Panc1 (cell line): ENCODE data around the gene ZNF584. TPM values are rescaled to one million over a fixed set of nuclear protein-coding genes. Genes with fewer than 3 reads are reported as not detected.

Experiments used
- ATAC-seq: fragments of 200-7000 bp; cut with Tn5 transposase; 2 replicates; pipeline ENCODE4 v1.9.1; 2020; ENCODE audit warnings: mild to moderate bottlenecking, moderate library complexity
- BruUV-seq: library from RNA; stranded (reverse); fragments of 400-500 nt; replicated peaks from 2 replicates; lab custom pipeline; 2021; lab: Mats Ljungman, UMichigan
- CTCF ChIA-PET: fragments of 300-600 bp; sonication (Branson Sonifier 250); formaldehyde crosslinking; loops from one replicate; lab custom pipeline; 2022; ENCODE audit warnings: antibody characterized with exemption; lab: Charles Lee
- POLR2A ChIA-PET: fragments of 300-600 bp; sonication (Branson Sonifier 250); formaldehyde crosslinking; loops from one replicate; lab custom pipeline; 2022; ENCODE audit warnings: antibody characterized with exemption; lab: Charles Lee
- DNase-seq: peaks from one replicate; pipeline ENCODE4 v3.0.0-alpha.2; 2010; ENCODE audit warnings: low read depth, low spot score
- H3K27ac ChIP-seq: 2 replicates; pipeline ENCODE4 v1.5.1; 2011; ENCODE audit warnings: mild to moderate bottlenecking, low read length, inconsistent platforms
- H3K27me3 ChIP-seq: fragments of 200-500 bp; sonication (Bioruptor generic); 2 replicates; pipeline ENCODE4 v1.6.0; 2014; ENCODE audit warnings: low read length, inconsistent platforms; ENCODE audit not compliant: control insufficient read depth, insufficient read depth
- H3K36me3 ChIP-seq: fragments of 200-500 bp; sonication (Bioruptor generic); 2 replicates; pipeline ENCODE4 v1.5.1; 2014; ENCODE audit warnings: inconsistent platforms, mild to moderate bottlenecking, low read length, moderate library complexity; ENCODE audit not compliant: control insufficient read depth, insufficient read depth
- H3K4me1 ChIP-seq: 2 replicates; pipeline ENCODE4 v1.5.1; 2011; ENCODE audit warnings: inconsistent platforms, mild to moderate bottlenecking, low read length, moderate library complexity; ENCODE audit not compliant: control insufficient read depth, insufficient read depth
- H3K4me3 ChIP-seq, 2 experiments: 2 replicates each; pipeline ENCODE4 v1.5.1; 2011 to 2012; ENCODE audit warnings: low read depth in 2 of 2, low read length in 2 of 2, mild to moderate bottlenecking in 2 of 2, inconsistent platforms in 1 of 2, moderate library complexity in 1 of 2
- H3K9me3 ChIP-seq: fragments of 200-500 bp; sonication (Bioruptor generic); 2 replicates; pipeline ENCODE4 v1.5.1; 2014; ENCODE audit warnings: low read depth, mild to moderate bottlenecking, inconsistent platforms, low read length, moderate library complexity; ENCODE audit not compliant: control insufficient read depth, insufficient read depth
- POLR2AphosphoS5 ChIP-seq: IDR thresholded peaks from 2 replicates; pipeline ENCODE4 v1.6.1; 2012; ENCODE audit warnings: mild to moderate bottlenecking, low read depth, low read length, moderate library complexity
- REST ChIP-seq, 2 experiments: IDR thresholded peaks; 2 replicates each; pipeline ENCODE4 v1.6.1; 2011 to 2012; ENCODE audit warnings: low read depth in 2 of 2, control low read depth in 1 of 2, low read length in 1 of 2, mild to moderate bottlenecking in 1 of 2, moderate library complexity in 1 of 2; ENCODE audit not compliant: insufficient read depth in 1 of 2
- SIN3A ChIP-seq: IDR thresholded peaks from 2 replicates; pipeline ENCODE4 v1.6.1; 2012; ENCODE audit warnings: low read depth, mild to moderate bottlenecking, low read length, moderate library complexity, borderline replicate concordance; ENCODE audit not compliant: insufficient read depth
- TCF7L2 ChIP-seq: IDR thresholded peaks from 2 replicates; pipeline ENCODE4 v1.6.1; 2011; ENCODE audit warnings: mild to moderate bottlenecking, low read depth, low read length, inconsistent platforms
- in situ Hi-C: cut with HindIII; loops from 2 replicates; pipeline ENCODE4 v1.10.0; 2016; ENCODE audit warnings: low sequenced_read_pairs, low pct_unique_long_range_greater_than_20kb
- intact Hi-C: fragments of 100-400 bp; cut with micrococcal nuclease; formaldehyde crosslinking; loops from one replicate; pipeline ENCODE4 v1.10.0; 2022; ENCODE audit not compliant: unreplicated experiment
- total RNA-seq: library from RNA; stranded (reverse); gene quantifications from one replicate; pipeline ENCODE4 v1.2.1, GENCODE V29; 2021; ENCODE audit not compliant: unreplicated experiment
- TF ChIP-seq, protein P1 (sequence below): fragments of 450-650 bp; IDR thresholded peaks from 2 replicates; pipeline ENCODE4 v1.5.1; 2017; ENCODE audit warnings: mild to moderate bottlenecking

Gene ZNF584
- total RNA-seq, 1 experiment from 2014 or later = 29.0 TPM

DNA sequence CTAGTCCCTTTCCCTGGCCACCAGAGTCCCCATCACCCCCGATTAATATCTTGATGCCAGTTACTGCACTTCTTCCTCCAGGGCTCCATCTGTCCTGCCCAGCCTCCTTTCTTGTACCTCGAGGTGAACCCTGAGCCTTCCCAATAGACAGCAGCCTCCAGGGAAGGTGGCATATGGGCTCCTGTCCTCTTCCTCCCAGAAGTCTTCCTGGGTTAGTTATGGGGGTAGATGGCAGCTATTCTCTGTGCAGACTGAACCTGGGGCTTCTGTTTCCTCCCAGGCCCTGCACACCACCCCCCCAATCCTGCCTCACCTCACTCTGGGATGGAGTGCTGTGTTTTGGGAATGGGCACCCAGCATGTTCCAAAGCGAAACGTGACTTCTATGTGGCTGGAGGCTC is 10.4 kb upstream of the ZNF584 start:
- ATAC-seq (no peak), DNase-seq (no peak)
- Histone ChIP-seq H3K9me3 (no peaks in the 10 kb centered on the region), H3K27me3 (no peaks in the 10 kb centered on the region), H3K4me1 (peaks cover 27% of the 10 kb centered on the region), H3K4me3 (no peak overlapping the region), H3K36me3 (peaks cover 8% of the 10 kb centered on the region; the same call in 1 of the 2 replicates), H3K27ac (no peak overlapping the region)
- intact Hi-C loops = no loop called here
- CTCF ChIA-PET = no interaction called here
- POLR2A ChIA-PET = no interaction called here
- TF ChIP-seq POLR2AphosphoS5 (no peak), REST (IDR thresholded peaks at IDR 0.05; ENCODE audit: insufficient read depth in 1 of 2, low read depth in 2 of 2, low read length in 1 of 2) (no peak), TCF7L2 (no peak), SIN3A (no peak)
- TF ChIP-seq, protein P1, sequence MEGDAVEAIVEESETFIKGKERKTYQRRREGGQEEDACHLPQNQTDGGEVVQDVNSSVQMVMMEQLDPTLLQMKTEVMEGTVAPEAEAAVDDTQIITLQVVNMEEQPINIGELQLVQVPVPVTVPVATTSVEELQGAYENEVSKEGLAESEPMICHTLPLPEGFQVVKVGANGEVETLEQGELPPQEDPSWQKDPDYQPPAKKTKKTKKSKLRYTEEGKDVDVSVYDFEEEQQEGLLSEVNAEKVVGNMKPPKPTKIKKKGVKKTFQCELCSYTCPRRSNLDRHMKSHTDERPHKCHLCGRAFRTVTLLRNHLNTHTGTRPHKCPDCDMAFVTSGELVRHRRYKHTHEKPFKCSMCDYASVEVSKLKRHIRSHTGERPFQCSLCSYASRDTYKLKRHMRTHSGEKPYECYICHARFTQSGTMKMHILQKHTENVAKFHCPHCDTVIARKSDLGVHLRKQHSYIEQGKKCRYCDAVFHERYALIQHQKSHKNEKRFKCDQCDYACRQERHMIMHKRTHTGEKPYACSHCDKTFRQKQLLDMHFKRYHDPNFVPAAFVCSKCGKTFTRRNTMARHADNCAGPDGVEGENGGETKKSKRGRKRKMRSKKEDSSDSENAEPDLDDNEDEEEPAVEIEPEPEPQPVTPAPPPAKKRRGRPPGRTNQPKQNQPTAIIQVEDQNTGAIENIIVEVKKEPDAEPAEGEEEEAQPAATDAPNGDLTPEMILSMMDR = no peak
- BruUV-seq = no TSS peak
- in situ Hi-C loops = no loop called here

GRCh38 chr19:58398545-58398944 is 9.9 kb upstream of the ZNF584 start:
- H3K27me3 ChIP-seq = no peaks in the 10 kb centered on the region
- H3K36me3 ChIP-seq = peaks cover 5% of the 10 kb centered on the region; the same call in 1 of the 2 replicates
- no peak overlapping the region for H3K27ac ChIP-seq
- peaks cover 31% of the 10 kb centered on the region for H3K4me1 ChIP-seq
- TF ChIP-seq, protein P1 = no peak
- TF ChIP-seq POLR2AphosphoS5 = no peak
- TF ChIP-seq TCF7L2 = no peak
- TF ChIP-seq SIN3A = no peak
- no peaks in the 10 kb centered on the region for H3K9me3 ChIP-seq
- no peak for ATAC-seq
- CTCF ChIA-PET = no interaction called here
- H3K4me3 ChIP-seq = no peak overlapping the region
- in situ Hi-C loops (no loop called here), intact Hi-C loops (no loop called here)
- BruUV-seq = no TSS peak
- POLR2A ChIA-PET = no interaction called here
- no peak for DNase-seq
